Lower leg skin (tissue), 4 donors: Measurements from ENCODE around the gene AS3MT. TPM values are rescaled to one million over a fixed set of nuclear protein-coding genes. Genes with fewer than 3 reads are reported as not detected.
"Not testable (repeated sequence)": the region's sequence is repeated elsewhere in the genome, so short reads cannot be mapped to it uniquely, and the experiment has no call there.

Source experiments
- DNase-seq, 2 donors: peaks; one replicate each; pipeline ENCODE4 v3.0.0-alpha.2; 2019; ENCODE audit warnings: low spot score in 2 of 2
- H3K4me3 ChIP-seq: fragments of 200-600 bp; sonication (generic); 2 replicates; pipeline ENCODE4 v1.5.1; 2017; ENCODE audit warnings: mild to moderate bottlenecking, low read depth; ENCODE audit not compliant: poor library complexity, severe bottlenecking
- POLR2A ChIP-seq, 2 donors: fragments of 450-650 bp; IDR thresholded peaks; one replicate each; pipeline ENCODE4 v1.6.1; 2016 to 2017; ENCODE audit warnings: antibody characterized with exemption in 2 of 2, mild to moderate bottlenecking in 1 of 2, moderate library complexity in 1 of 2
- WGBS, 2 donors: methylation state at CpG; one replicate each; pipeline ENCODE4 v1.1.5; 2018; 5-methylcytosine and 5-hydroxymethylcytosine counted together
- intact Hi-C: fragments of 100-400 bp; cut with DNase I; formaldehyde crosslinking; loops from one replicate; pipeline ENCODE4 v1.15.0; 2023; ENCODE audit warnings: low total_unique reads
- total RNA-seq, 4 donors: library from RNA; depleted of rRNA; stranded (reverse); fragments of >200 nt; gene quantifications; one replicate each; pipeline ENCODE4 v1.1.0, GENCODE V29; 2016
- TF ChIP-seq, protein P1 (sequence below), 3 donors: fragments of 450-650 bp; IDR thresholded peaks; one replicate each; pipeline ENCODE4 v1.5.1; 2016; ENCODE audit warnings: antibody characterized with exemption in 3 of 3, mild to moderate bottlenecking in 3 of 3, moderate library complexity in 2 of 3

AS3MT gene, protein sequence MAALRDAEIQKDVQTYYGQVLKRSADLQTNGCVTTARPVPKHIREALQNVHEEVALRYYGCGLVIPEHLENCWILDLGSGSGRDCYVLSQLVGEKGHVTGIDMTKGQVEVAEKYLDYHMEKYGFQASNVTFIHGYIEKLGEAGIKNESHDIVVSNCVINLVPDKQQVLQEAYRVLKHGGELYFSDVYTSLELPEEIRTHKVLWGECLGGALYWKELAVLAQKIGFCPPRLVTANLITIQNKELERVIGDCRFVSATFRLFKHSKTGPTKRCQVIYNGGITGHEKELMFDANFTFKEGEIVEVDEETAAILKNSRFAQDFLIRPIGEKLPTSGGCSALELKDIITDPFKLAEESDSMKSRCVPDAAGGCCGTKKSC
- total RNA-seq: 1 to 10 TPM; 1.8 to 5.1 (median 3.9) TPM

DNA sequence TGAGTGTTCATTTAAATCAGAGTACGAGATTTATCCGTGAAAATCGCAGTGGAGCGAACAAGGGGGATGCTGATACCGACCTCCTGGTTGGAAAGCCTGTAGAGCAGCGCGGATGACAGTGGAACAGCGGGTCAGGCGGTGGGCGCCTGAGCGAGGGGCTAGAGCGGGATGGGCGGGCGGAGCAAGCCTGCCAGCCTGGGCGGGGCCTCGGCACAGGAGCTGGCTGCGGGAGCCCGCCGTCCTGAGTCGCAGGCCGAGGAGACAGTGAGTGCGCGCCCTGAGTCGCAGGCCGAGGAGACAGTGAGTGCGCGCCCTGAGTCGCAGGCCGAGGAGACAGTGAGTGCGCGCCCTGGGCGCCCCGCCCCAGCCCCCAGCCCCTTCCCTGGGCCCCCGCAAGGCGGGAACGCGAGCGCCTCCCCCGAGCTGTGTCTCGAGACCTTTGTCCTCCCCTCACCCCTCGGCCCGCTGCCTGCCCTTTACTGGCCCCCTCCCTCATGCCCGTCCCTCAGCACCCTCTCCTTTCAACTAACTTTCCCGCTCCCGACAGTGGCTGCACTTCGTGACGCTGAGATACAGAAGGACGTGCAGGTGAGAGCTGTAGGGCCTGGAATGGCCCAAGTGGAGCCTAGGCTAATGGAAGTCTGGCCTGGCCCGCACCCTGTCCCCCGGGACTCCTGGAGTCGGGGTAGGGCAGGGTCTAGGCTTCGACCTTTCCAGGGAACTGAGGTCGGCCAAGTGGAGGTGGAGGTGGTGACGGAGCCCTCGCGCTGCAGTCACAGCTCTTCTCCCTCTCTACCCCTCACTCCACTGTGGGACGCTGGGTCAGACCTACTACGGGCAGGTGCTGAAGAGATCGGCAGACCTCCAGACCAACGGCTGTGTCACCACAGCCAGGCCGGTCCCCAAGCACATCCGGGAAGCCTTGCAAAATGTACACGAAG, at the start of gene AS3MT:
Gene AS3MT, plus strand, starts transcription at position 213 of the 941 bp plus-strand sequence. Its CDS starts 123 bp downstream, at position 336.
- no peak for DNase-seq
- WGBS, 2 donors: 7 to 8% methylated on average over 42 to 49 of the region's 63 CpGs
- intact Hi-C loops: no loop called here
- TF ChIP-seq, protein P1, sequence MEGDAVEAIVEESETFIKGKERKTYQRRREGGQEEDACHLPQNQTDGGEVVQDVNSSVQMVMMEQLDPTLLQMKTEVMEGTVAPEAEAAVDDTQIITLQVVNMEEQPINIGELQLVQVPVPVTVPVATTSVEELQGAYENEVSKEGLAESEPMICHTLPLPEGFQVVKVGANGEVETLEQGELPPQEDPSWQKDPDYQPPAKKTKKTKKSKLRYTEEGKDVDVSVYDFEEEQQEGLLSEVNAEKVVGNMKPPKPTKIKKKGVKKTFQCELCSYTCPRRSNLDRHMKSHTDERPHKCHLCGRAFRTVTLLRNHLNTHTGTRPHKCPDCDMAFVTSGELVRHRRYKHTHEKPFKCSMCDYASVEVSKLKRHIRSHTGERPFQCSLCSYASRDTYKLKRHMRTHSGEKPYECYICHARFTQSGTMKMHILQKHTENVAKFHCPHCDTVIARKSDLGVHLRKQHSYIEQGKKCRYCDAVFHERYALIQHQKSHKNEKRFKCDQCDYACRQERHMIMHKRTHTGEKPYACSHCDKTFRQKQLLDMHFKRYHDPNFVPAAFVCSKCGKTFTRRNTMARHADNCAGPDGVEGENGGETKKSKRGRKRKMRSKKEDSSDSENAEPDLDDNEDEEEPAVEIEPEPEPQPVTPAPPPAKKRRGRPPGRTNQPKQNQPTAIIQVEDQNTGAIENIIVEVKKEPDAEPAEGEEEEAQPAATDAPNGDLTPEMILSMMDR (IDR thresholded peaks at IDR 0.05): no peak
- no peak for TF ChIP-seq POLR2A (IDR thresholded peaks at IDR 0.05)
- peak within 1 kb of the TSS; percentile 26 for H3K4me3 ChIP-seq

- DNase-seq, intact Hi-C loops, H3K4me3 ChIP-seq: not testable (repeated sequence)
- WGBS, 2 donors: 92 to 95% methylated on average over 5 of the region's 5 CpGs
Observed at GRCh38 chr10:102820008-102820407, 49.3 kb upstream of the AS3MT start.

GRCh38 chr10:102822222-102822621, 47.0 kb upstream of the AS3MT start:
- no peak overlapping the region for H3K4me3 ChIP-seq
- no peak for DNase-seq
- 89 to 95% methylated on average over 12 of the region's 12 CpGs for WGBS, 2 donors
- TF ChIP-seq POLR2A (IDR thresholded peaks at IDR 0.05): no peak
- TF ChIP-seq, protein P1 (IDR thresholded peaks at IDR 0.05): no peak
- intact Hi-C loops: no loop called here

DNA sequence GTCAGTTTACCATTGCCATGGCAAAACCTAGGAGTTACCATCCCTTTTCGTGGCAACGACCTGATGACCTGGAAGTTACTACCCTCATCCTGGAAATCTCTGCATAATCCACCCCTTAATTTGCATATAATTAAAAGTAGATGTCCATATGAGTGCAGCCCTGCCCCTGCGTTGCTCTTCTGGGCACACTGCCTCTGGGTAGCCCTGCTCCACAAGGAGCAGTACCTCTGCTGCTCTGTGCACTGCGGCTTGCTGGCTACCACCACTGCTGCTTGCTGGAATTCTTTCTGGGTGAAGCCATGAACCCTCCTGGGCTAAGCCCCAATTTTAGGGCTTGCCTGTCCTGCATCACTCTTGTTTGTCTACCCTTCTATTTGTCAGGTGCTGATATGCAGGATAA, 44.6 kb upstream of the AS3MT start:
- no peak for DNase-seq
- 88 to 94% methylated on average over 4 of the region's 4 CpGs for WGBS, 2 donors
- TF ChIP-seq, protein P1 (IDR thresholded peaks at IDR 0.05): no peak
- TF ChIP-seq POLR2A (IDR thresholded peaks at IDR 0.05): no peak
- intact Hi-C loops: no loop called here
- no peak overlapping the region for H3K4me3 ChIP-seq

- DNase-seq: no peak
- 91 to 92% methylated on average over 8 to 9 of the region's 9 CpGs for WGBS, 2 donors
- TF ChIP-seq, protein P1 (IDR thresholded peaks at IDR 0.05): no peak
- no peak for TF ChIP-seq POLR2A (IDR thresholded peaks at IDR 0.05)
- intact Hi-C loops: no loop called here
- H3K4me3 ChIP-seq: no peak overlapping the region
Observed at GRCh38 chr10:102826148-102826796, 43.0 kb upstream of the AS3MT start.
